Muscle of arm (tissue), 14 donors: ENCODE results near the gene GAB4. TPM values are rescaled to one million over a fixed set of nuclear protein-coding genes. Genes with fewer than 3 reads are reported as not detected.
"Not testable (repeated sequence)": the region's sequence is repeated elsewhere in the genome, so short reads cannot be mapped to it uniquely, and the experiment has no call there.

Experiments used
- DNase-seq: peaks from one replicate; pipeline ENCODE4 v3.0.0-alpha.2; 2013
- long read RNA-seq, 11 donors: transcript quantifications; one replicate each; lab custom pipeline, GENCODE V29; 2026
- polyA plus RNA-seq, 12 donors: library from polyadenylated mRNA; unstranded; fragments of 120-200 nt; gene quantifications; one replicate each; pipeline ENCODE4 v1.2.1, GENCODE V29; 2013; ENCODE audit not compliant: insufficient read length in 12 of 12

GAB4 gene, protein sequence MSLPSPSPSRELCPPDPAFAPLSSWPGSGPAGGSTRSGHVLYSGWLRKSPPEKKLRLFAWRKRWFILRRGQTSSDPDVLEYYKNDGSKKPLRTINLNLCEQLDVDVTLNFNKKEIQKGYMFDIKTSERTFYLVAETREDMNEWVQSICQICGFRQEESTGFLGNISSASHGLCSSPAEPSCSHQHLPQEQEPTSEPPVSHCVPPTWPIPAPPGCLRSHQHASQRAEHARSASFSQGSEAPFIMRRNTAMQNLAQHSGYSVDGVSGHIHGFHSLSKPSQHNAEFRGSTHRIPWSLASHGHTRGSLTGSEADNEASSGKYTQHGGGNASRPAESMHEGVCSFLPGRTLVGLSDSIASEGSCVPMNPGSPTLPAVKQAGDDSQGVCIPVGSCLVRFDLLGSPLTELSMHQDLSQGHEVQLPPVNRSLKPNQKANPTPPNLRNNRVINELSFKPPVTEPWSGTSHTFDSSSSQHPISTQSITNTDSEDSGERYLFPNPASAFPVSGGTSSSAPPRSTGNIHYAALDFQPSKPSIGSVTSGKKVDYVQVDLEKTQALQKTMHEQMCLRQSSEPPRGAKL
- polyA plus RNA-seq, result under 1 TPM in 1 of 12 donors, not detected in 11; 0.07 TPM
- long read RNA-seq, donor 1, result 0 reads
- long read RNA-seq, donor 2, result 0 reads
- long read RNA-seq, donor 3, result 0 reads
- long read RNA-seq, donor 4, result 0 reads
- long read RNA-seq, donor 5, result 0 reads
- long read RNA-seq, donor 6, result 0 reads
- long read RNA-seq, donor 7, result 0 reads
- long read RNA-seq, donor 8, result 0 reads
- long read RNA-seq, donor 9, result 0 reads
- long read RNA-seq, donor 10, result 0 reads
- long read RNA-seq, donor 11, result 0 reads

DNA sequence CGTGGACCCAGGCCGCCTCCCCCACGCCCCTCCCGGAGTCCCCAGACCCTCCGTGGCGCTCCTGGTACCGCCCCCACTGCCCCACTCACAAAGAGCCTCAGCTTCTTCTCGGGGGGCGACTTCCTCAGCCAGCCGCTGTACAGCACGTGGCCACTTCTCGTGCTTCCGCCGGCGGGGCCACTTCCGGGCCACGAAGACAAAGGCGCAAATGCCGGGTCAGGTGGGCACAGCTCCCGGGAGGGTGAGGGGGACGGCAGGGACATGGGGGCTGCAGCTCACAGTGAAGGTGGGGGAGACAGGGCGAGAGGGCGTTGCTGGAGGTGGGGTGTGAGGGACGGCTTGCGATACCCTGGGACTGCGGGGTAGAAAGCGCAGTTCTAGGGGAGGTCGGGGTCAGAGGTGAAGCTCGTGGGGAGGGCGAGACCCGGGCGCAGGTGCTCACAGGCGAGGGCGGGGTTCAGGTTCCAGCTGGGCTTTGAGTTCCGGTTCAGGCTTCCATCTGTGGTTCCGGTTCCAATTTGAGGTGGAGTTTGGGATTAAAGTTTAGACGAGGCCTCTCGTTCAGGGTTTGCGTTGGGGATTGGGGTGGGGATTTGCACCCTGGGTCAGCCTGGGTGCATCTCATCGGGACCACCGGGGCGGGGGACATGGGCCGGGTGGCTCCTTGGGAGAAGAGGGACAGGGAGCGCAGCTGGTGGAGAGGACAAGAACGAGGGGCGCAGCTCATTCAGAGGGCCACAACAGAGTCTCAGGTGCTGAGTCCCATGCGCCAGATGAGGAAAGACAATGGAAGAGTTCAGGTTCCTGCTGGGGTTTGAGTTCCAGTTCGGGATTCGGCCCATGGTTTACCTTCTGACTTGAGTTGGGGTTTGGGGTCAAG lies at the start of gene GAB4:
GAB4 (minus strand) TSS at position 371 of the 880 bp plus-strand sequence; CDS start at position 263, 108 bp downstream.
- DNase-seq, result no peak

DNA sequence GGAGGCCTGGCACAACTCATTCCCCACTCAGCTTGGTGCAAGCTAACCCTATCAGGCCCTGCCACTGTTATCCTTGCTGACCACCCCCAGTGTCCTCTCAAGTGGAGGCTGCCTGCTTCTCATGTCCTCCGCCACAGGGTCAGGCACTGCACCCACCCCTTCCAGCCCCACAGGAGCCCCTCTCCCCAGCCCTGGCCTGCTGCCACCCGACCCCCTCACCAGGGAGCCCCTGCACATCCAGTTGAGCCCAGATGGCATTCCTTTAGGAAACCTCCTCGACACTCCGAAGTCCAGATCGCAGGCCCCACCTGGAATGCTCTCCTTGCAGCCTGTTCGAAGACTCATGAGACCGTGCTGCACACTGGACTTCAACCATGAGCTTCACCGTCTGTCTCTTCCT lies 48.8 kb upstream of the GAB4 start:
- DNase-seq, result no peak

DNA sequence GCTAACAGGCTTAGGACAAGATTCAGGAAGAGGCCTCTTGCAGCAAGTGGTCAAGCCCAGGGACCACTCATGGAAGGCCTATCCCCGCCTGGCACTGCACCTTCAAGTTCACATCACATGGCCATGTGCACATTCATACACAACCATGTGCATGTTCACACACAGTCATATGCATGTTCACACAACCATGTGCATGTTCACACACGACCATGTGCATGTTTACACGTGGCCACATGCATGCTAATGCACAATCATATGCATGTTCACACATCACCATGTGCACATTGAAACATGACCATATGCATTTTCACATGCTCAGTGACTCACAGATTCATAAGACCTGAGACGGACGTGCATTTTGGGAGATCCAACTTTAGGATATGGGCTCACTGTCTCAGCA lies 48.0 kb upstream of the GAB4 start:
- no peak for DNase-seq

DNA sequence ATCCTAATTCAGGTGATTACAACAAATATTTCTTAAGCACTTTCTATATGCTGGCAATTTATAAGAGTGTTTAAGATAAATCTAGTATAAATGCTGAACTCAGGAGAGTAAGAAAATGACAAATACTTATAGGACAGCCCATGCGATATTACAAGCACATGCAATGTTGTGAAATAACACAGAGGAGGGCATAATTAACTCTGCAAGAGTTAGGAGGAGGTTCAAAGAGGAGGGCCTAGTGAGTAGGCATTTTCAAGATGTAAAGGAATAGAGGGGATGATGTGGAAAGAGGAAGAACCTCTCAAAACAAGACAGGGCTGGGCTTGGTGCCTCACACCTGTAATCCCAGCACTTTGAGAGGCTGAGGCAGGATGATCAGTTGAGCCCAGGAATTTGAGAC lies 39.6 kb upstream of the GAB4 start:
- DNase-seq, result no peak

DNA sequence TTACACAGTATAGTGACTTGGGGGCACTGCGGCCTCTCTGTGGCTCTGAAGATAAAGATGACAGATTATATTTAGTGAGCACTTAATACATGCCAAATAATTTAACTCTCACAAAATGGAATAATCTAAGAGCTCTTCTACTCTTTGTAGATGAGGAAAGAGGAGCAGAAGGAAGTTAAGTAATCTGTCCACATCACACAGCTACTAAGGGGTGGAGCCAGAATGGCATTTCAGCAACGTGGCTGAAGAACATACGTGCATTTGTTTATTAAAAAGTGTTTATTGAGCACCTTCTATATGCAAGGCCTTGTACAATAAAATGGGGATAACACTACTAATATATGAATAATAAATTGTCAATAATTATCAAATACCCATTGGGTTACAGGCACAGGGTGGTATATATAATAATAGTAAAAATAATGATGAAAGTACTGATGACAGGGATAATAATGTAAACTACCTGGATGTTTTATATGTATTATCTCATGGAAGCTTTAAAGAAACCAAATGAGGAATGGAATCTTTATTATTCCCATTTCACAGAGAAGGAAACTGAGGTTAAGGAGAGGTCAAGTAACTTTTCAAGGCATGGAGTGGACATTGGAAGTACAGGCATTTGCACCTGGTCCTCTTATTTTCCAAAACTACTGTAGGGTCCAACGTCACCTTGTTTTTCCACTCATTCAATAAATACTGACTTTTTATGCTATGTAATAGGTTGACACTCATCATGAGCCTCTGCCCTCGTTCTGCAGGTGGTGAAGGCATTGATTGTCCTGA lies 38.7 kb upstream of the GAB4 start:
- no peak for DNase-seq

DNA sequence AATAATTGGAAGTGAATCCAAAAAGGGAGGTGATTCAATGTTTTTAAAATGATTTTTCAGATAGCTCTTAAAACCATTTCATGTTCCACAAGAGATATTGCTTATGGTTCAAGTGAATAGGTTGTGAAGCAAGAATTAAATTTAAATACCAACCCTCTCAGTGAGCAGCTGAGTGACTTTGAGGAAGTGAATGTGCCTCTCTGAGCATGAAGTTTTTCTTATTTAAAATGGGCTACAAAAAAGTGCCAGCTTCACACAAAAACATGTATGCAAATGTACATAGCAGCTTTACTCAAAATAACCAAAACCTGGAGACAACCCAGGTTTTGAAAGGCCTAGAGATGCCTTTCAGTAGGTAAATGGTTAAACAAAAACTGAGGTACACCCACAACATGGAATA lies 35.5 kb upstream of the GAB4 start:
- DNase-seq, result no peak

DNA sequence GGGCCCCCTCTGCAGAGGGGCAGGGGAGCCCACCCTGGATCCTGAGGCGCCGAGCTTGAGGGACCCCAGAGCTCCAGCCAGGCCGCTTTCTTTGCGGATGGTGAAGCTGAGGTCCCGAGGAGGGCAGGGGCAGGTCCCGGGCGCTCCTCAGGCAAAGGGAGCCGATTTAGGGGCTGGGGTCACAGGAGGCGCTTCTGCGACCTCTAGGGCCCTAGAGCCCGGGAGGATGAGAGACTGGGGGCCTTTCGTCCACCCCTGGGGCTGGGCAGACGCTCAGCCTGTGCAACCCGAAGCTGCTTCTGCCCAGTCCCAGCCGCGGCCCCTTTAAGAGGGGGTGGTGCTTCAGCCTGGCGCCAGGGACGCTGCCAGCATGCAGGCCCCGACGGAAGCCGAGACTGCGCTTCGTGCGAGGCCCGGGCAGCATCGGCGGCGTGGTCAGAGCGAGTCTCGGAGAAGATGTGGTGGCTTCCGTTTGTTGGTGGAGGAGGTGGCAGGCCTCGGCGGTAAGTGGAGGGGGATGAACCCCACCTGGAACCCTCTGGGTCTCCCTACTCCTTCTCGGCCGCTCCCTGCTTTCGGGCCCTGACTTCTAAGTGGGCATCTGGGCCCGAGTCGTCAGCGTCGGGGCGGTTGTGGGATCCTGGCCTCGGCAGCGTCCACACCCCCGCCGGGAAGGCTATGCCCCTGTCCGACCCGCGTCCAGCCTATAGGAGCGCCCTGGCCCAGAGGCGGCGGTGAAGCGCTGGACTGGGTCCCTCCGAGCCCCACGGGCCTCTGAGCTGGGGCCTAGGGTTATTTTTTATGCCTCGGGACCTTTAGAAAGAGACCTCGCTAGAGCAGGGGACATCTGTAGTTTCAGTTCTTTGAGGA lies 29.1 kb upstream of the GAB4 start:
- DNase-seq, result peak; percentile 34

DNA sequence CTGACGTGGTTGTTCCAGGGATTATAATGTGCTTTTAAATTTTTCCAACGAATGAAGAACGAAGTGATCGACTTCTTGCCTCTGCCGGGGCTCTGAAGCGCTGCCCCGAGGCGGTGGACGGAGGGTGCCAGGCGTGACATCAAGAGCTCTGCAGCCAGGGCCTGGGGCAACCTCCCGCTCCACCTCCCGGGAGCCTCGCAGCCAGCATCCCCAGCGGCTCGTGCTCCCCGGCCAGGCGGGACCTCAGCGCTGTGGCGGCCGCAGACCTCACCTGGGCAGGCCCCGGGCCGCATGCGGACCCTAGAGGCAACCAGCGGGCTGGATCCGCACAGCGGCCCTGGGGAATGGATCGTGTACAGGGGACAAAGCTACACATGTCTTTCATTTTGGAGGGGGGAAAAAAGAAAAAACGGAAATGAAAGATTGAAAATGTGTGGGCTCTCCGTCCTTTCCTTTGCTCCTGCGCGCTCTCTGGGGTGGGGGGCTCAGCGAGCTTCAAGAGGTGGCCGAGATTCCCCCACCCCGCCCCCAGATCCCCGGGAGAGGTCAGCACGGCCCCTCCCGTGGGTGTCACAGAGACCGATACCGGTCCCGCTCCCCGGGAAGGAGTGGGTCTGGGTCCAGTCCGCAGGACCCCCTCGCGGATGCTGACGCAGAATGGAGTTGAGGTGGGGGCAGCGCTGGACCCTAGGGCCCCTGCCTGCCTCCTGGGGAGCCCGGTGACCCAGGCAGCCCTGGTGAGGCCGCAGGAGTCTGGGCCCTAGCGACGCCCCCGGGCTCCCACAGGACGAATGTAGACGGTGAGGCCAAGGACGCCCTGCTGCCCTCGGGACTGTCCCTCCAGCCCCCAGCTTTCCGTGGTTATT lies 28.2 kb upstream of the GAB4 start:
- not testable (repeated sequence) for DNase-seq

DNA sequence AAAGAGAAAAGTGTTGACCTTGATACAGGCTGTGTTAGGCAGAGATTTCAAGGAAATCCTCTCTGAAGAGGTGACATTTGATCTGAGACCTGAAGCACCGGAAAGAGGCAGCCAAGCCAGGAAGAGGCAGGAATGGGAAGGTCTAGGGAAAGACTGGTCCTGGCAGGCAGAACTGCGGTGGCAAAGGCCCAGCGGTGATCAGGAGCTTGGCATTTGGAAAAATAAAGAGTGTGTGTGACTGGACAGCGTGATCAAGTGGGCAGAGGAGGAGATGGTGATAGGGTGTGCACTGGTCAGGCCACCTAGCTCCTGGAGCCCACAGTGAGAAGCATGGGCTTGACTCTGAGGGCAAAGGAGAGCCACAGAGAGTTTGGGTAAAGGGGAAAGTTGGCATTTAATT lies 27.2 kb upstream of the GAB4 start:
- no peak for DNase-seq

DNA sequence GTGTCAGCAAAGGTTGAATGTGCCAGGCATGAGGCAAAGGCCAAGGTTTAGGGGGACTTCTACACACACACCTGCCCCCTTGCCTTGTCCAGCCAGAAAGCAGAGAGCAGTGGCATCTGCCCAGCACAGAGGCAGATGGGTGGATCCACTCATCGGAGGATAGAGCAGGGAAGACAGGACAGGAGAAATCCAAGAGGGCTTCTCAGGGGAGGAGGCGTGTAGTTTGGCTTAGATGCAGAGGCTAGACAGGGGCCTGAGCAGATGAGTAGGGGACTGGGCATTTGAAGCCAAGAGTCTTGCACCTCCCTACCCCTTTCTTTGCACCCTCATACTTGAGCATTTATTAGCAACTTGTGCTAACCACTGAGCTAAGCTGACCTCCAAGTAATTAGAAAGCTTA lies 26.5 kb upstream of the GAB4 start:
- not testable (repeated sequence) for DNase-seq

DNA sequence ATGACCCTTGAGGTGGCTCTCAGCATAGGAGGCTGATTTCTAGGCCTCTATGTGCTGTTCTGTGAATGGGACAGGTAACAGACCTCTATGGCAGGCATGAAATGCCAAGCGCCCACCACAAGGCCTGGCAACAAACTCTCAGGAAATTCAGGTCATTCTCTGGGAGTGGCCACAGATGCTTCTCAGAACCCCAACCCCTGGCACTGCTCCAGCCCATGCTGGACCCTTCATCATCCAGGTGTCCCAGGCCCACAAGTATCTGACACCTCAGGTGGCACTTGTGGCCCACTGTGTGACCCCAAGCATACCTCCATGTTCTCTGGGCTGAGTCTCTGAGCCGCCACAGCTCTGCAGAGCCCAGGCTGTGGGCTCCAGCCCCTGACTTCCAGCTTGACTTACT lies 24.3 kb upstream of the GAB4 start:
- not testable (repeated sequence) for DNase-seq

DNA sequence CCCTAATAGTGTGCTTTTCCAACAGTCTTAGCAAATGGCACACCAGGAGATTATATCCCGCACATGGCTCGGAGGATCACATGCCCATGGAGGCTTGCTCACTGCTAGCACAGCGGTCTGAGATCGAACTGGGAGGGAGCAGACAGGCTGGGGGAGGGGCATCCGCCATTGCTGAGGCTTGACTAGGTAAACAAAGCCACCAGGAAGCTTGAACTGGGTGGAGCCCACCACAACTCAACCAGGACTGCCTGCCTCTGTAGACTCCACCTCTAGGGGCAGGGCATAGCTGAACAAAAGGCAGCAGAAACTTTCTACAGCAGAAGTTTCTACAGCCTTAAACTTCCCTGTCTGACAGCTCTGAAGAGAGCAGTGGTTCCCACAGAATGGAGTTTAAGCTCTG lies 16.4 kb upstream of the GAB4 start:
- not testable (repeated sequence) for DNase-seq

DNA sequence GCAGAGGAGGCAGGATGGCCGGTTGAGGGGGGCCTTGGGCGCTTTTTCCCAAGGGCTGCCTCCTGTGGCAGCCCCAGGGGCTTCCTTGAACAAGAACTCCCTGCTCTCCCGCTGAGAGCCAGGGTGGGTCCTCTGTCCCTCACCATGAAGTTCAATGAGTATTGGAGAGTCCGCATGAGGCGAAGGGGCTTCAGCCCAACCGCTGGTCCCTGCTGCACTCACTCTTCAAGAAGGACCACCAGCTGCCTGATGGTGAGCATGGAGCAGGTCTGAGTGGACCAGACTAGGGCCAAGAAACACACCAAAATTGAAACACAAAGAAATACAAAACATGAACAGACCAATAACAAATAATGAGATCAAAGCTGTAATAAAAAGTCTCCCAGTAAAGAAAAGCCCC lies 7.5 kb upstream of the GAB4 start:
- DNase-seq, result not testable (repeated sequence)

DNA sequence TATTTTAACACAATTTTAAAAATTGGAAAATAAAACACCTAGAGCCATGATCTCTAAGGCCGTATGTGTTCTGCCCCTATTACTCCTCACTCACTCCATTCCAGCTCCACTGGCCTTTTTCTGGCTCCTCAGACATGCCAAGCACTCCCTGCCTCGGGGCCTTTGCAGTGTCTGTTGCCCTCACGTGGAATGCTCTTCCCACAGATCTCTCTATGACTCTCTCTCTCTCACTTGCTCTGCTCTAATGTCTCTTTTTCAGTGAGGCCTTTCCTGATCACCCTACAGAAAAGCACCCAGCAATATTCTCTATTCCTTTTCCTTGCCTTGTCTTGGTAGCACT lies 6.0 kb upstream of the GAB4 start:
- DNase-seq, result not testable (repeated sequence)

DNA sequence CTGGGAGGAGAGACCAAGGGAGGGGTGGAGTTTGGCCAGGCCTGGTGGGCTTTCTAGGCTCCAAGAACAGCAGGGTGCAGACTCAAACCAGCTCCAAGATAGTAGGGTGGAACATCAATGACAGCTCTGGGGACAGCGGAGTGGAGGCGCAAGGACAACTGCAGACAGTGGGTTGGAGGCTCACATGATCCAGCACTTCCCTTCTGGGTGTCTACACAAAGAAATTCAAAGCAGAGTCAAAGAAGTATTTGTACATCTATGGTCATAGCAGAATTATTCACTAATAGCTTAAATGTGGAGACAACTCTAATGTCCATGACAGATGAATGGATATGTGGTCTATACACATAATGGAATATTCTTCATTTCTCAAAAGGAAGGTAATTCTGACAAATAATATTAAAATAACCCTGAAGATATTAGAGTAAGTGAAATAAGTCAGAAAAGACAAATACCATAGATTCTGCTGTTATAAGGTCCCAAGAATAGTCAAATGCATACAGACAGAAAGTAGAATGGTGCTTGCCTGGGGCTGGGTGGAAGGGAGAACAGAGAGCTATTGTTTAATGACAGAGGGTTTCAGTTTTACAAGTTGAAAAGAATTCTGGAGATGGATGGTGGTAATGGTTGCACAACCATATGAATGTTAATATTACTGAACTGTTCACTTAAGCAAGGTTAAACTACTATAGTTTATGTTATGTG lies 5.5 kb upstream of the GAB4 start:
- no peak for DNase-seq

DNA sequence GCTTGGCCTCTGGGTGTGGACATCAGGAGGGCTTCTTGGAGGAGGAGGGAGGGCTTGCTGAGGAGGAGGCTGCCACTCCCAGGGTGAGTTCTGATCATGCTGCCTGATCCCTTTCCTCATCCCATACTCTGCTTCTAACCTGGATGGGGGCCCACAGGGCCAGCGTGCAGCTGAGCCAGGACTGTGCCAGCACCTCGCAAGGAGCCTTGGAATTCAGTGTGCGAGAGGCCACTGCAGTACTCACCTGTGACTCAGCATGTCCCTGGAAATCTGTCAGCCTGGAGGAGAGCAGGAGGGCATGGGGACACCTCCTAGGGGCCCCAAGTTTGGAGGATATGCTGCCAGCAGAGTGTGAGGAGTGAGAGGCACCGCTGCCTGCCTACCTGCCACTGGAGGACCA lies 4.2 kb upstream of the GAB4 start:
- DNase-seq, result no peak

DNA sequence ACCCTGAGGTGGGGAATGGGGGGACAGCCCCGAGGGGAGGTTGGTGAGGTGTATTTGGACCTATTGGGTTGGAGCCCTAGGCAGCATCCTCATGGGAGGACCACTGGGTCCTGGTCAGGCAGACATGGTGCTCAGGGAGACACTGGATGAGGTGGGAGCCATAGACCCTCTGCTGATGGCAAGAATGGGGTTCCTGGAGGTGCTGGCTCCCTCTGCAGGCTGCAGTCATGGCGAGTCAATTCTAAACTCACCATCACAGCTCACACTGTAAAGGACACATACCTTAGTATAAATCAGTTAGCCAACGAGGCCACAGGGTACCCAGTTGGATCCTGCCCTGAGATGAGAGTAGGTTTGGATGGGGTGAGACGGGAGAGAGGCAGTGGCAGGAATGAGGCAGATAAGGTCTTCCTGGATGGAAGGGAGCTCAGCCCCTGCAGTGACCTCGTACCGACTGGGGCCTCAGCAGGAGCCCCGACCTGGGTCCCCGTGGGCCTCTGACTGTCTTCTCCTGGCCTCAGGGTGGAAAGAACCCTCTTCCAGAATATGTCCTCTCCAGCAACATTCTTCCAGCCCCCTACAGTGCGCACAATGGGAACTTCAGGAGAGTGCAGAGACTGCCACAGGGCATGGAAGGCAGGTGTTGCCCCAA lies 1.7 kb upstream of the GAB4 start:
- DNase-seq, result no peak

DNA sequence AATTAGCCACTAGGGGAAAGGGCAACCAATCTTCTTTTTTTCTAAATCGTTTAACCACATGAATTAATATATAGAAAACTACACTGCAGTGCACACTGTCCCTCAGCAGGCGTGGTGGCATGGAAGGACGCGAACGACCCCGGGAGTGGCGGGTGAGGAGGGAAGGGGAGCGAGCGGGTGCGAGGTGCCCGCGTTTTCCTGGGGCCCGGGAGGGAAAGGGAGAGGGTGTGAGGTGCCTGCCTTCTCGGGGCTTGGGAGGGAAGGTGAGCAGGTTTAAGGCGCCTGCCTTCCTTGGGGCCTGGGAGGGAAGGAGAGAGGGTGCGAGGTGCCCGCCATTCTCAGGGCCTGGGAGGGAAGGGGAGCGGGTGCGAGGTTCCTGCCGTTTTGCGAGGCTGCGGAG lies 765 bp downstream of the GAB4 start:
- DNase-seq, result no peak
